ENCODE data around the gene ASMT.
A peak's percentile ranks its signal among the peaks of the same experiment; 100 is the strongest.
"Not testable (repeated sequence)": the region's sequence is repeated elsewhere in the genome, so short reads cannot be mapped to it uniquely, and the experiment has no call there.

ASMT gene

DNA sequence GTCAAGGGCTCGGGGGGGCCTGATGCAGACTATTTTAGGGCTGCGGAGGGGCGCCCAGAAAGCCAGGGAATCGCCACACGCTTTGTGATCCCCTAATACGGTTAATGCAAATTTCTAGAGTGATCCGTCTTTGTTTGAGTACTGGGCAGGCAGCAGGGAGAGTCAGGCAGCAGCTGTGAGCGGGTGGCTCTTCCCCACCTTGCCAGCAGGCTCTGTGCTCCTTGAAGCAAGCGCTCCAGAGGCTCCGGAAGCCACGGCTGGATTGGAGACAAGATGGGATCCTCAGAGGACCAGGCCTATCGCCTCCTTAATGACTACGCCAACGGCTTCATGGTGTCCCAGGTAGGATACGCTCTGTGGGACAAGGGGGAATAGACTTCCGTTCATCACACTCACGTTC, at the start of gene ASMT:
Gene ASMT (plus strand): TSS at position 133 of the 400 bp plus-strand sequence. CDS start 141 bp downstream, at position 274.
- no peak for DNase-seq

GRCh38 chrX:1574181-1574580, 40.7 kb upstream of the ASMT start:
- not testable (repeated sequence) for DNase-seq

DNA sequence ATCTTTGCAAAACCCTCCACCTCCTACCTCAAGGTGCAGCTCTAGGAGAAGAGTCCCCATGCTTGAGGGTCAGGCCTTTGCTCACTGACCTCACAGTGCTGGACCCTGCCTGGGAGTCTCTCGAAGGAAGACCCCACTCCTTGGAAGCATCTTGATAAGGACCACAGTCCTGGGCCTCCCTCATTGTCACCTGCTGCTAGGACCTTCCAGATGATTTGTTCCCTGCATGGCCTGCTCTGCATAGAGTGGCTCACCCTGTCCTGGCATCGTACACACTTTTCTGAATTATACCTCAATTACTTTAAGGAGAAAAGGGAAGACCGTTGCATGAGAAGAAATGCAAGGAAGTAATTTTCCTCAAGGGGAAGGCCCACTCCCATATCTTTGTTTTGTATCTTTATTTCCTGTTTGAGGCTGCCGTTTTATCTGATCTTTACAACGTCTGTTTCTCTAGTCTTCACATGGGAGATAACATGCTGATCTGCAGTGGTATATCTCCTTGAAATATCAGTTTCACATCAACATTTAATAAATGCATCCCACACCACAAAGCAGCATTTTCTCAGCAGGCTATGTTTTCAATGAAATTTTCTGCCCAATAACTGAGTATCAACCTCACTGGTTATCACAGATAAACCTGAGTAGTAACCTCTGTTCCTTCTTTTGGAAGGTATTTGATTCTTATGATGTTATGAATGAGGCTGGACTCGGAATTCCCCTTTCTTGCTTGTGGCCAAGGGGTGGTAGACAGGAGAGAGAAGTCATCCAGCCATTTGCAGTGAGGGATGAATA, 38.5 kb upstream of the ASMT start:
- DNase-seq: peak; percentile 42

DNA sequence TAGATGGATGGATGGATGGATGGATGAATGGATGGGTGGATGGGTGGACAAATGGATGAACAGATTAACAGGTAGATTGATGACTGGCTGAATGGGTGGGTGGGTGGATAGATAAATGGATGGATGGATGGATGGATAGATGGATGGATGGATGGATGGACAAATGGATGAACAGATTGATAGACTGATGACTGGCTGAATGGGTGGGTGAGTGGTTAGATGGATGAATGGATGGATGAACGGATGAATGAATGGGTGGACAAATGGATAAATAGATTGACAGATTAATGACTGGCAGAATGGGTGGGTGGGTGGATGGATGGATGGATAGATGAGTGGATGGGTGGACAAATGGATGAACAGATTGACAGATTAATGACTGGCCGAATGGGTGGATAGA, 37.0 kb upstream of the ASMT start:
- no peak for DNase-seq

- DNase-seq: no peak
Observed at GRCh38 chrX:1578511-1579173, 36.2 kb upstream of the ASMT start.

DNA sequence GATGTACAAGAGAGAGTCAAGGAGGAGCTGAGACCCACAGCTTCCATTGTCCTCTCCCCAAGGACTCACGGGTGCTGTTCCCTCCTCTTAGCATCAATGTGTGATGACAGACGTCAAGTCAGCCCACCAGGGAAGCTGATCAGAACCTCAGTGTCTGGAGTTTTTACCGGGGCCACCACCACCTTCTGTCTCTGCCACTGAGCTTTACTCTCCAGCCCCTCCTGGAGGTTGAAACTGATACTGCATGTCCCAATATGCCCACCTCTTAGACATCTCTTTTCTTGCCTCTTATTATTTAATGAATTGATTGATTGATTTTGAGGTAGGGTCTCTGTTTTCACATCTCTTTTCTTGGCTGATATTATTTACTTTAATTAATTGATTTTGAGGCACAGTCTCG, 33.7 kb upstream of the ASMT start:
- DNase-seq: peak; percentile 87

- DNase-seq: peak; percentile 91
Observed at GRCh38 chrX:1582686-1583437, 32.0 kb upstream of the ASMT start.

- DNase-seq: no peak
Observed at GRCh38 chrX:1584237-1585011, 30.4 kb upstream of the ASMT start.

- no peak for DNase-seq
Observed at GRCh38 chrX:1587161-1587560, 27.7 kb upstream of the ASMT start.

DNA sequence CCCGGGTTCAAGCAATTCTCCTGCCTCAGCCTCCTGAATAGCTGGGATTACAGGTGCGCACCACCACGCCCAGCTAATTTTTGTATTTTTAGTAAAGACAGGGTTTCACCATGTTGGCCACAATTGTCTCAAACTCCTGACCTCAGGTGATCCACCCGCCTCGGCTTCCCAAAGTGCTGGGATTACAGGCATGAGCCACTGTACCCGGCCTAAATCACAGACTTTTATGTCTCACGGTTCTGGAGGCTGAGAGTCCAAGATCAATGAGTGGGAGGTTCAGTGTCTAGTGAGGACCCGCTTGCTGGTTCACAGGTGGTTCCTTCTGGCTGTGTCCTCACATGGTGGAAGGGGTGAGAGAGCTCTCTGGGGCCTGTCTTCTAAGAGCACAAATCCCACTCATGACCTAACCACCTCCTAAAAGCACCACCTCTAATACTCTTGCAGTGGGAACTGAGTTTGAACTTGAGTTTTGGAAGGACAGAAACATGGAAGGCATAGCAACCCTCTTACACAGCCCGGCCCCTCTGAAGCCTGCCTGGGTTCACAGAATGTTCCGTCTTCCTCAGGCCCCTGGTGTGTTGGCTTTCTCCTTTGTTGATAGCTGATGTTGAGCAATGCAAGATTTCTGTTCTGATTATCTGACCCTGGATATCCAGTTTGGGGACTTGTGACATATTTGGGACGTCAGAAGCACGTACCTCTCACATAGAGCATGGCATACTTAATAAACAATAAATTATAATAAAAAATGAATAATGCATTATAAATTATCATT, 25.3 kb upstream of the ASMT start:
- DNase-seq: no peak

GRCh38 chrX:1591102-1591862, 23.6 kb upstream of the ASMT start, which contains the start of gene AKAP17A:
Gene AKAP17A (plus strand): TSS chrX:1591604. CDS start chrX:1593463, 1,859 bp downstream.
- peak; percentile 99 for DNase-seq

DNA sequence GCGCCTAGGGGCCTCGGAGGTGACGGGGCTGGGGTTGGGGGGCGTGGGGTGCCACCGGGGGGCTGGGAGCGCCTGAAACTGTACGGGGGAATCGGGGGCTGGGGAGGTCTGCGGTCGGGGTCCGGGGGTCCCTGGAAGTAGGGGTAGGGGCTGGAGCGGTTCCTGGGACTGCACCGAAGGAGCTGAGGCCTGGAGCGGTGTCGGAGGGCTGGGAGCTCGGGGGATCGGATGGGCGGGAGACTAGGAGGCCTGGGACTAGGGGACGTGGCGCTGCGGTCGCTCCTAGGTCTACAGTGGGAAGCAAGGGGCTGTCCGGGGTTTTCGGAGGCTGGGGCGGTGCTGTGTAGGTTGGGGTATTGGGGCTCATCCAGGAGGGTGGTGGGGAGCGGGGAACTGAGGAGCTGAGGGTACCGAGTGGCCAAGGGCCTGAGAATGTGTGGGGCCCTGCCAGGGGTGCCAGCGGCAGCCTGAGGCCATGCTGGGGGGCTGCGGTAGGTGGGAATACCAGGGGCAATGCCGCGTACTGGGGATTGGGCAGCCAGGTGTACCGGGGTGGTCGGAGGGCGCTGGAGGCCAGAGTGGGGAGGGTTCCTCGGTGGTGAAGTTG, 22.9 kb upstream of the ASMT start:
- DNase-seq: no peak

- peak; percentile 38 for DNase-seq
Observed at GRCh38 chrX:1592470-1593142, 22.3 kb upstream of the ASMT start.

GRCh38 chrX:1593286-1594271, 21.3 kb upstream of the ASMT start:
- no peak for DNase-seq

- DNase-seq: no peak
Observed at GRCh38 chrX:1595711-1596060, 19.2 kb upstream of the ASMT start.

- no peak for DNase-seq
Observed at GRCh38 chrX:1596676-1597344, 18.0 kb upstream of the ASMT start.

- DNase-seq: no peak
Observed at GRCh38 chrX:1597345-1598020, 17.4 kb upstream of the ASMT start.

All from activated CD4-positive, alpha-beta T cell treated with anti-CD3 and anti-CD28 coated beads, Interleukin-10, Interleukin-2, amounts not matched to agents 100 ng/mL and 50 ng/mL, durations not matched to agents 16 hours and 8 hours (primary cell).